HG02759 (cell line): ENCODE results near the gene ZNF593.

Source experiments
- ATAC-seq: cut with Tn5 transposase; IDR thresholded peaks from one replicate; pipeline ENCODE4 v1.9.1; 2021; ENCODE audit warnings: mild to moderate bottlenecking, moderate library complexity; ENCODE audit not compliant: unreplicated experiment

Gene ZNF593

GRCh38 chr1:26169669-26170471 is at the start of gene ZNF593:
Gene ZNF593, plus strand, starts transcription at chr1:26169908. Its CDS starts 76 bp downstream, at chr1:26169984.
- peak; percentile 93 for ATAC-seq

DNA sequence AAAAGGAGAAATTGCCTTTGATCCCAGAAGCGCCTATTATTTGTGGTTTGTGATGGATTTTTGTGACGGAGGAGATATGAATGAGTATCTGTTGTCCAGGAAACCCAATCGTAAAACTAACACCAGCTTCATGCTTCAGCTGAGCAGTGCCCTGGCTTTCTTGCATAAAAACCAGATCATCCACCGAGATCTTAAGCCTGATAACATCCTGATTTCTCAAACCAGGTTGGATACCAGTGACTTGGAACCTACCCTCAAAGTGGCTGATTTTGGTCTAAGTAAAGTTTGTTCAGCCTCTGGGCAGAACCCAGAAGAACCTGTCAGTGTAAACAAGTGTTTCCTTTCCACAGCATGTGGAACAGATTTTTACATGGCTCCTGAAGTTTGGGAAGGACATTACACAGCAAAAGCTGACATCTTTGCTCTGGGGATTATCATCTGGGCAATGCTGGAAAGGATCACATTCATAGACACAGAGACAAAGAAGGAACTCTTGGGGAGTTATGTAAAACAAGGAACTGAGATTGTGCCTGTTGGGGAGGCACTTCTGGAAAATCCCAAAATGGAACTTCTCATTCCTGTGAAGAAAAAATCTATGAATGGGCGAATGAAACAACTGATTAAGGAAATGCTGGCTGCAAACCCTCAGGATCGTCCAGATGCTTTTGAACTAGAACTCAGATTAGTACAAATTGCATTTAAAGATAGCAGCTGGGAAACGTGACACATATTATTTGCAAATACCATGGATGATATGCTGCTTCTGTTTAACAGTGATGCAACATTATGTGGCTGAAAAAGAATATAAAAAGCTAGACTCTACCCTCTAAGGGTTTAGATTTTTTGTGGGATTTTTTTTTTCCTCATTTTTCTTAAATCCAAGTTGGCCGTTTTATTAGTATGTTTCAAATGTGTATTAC is 47.6 kb upstream of the ZNF593 start:
- no peak for ATAC-seq

GRCh38 chr1:26122988-26123973 is 46.4 kb upstream of the ZNF593 start:
- ATAC-seq = no peak

DNA sequence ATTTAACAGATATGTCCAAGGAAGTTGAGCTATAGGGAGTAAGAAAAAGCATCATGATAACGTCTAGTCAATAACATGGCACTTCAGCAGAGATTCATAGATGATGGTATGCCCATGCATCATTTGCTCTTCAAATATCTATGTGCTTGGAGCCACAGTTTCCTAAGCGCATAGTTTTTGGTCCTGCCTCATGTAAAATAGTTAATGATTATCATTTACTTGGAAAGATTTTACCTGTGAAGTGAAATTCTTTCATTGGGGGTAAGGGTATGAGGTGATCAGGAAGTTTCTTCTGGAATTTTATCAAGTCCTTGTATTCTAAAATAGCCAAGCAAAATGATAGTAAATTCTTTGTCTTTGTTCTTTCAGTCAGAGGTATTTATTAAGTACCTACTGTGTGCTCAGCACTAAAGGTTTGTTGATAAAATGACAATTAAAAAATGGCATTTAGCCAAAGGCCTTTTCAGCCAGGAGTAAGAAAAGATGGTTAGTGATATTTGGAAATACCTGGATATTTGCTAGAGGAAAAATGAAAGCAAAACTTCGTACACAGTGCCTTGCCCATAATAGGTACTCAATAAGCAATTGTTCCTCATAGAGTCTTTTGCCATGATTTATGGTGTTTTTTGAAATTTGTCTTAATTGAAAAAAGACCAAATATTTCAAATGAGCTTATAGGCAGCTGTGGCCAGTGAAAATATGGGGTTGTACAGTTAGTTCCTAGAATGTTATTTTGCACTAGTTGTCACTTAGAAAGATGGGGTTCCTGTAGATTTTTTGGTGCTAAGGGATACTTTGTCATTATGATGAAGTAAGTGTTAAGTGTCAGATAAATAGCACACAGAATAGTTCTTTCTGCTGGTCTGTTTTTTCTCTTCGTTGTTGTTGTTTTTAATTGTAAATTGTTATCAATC is 45.0 kb upstream of the ZNF593 start:
- ATAC-seq = no peak

DNA sequence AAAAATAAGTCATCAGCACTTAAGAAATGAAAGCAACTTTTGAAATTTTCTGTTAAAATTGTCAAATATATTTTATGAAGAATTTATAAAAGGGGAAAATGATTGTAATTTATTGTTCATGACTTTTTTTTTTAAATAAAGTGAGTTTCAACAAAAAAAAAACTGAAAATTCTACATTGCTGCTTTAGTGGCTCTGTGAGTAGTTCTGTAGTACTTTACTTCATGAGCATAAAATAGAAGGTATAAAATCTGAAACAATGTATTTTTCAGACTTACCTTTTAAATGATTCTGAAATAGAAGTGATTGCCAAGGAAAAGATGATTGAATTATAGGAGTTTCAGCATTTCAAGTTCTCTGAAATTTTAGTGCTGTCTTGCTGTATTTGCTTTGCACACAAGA is 44.3 kb upstream of the ZNF593 start:
- ATAC-seq = no peak

- ATAC-seq = no peak
Observed at GRCh38 chr1:26125946-26126320, 43.8 kb upstream of the ZNF593 start.

GRCh38 chr1:26126321-26127084 is 43.2 kb upstream of the ZNF593 start:
- peak; percentile 55 for ATAC-seq

DNA sequence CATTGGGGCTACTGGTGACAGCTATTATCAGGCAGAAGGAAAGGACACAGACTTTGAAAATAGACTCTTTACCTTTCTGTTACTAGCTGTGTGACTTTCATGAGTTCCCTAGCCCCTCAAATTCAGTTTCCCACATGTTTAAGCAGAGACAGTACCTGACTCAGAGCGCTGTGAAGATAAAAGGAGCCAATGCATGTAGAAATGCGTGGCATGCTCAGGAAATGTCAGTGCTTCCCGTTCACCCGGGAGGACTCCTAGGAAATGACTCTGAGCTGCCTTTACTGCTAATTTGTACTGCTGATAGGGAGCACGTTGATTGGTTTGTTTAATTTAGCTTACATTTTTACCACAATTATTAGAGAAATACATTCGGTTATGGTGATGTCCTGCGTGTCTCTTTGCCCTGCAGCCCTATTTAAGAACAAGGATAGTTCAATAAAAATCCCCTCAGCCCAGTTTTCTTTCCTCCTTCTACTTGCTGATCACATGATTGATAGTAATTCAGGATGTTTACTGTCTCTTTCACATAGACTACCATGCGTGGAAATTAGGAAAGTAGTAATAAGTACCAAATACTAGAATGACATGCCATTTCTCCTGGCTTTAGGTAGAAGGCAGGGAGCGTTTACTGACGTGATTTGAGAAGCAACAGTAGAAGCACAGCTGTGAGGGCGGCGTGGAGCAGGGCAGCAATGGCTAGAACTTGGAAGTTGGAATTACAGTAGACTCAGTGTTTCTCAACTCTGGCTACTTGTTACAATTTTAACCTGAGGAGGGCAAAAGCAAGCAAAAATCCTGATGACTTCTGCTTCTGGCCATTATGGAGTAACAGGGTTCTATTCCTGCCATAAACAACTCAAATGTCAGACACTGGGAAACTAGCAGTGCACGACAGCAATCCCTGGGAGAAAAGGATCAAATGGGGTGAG is 42.2 kb upstream of the ZNF593 start:
- no peak for ATAC-seq

DNA sequence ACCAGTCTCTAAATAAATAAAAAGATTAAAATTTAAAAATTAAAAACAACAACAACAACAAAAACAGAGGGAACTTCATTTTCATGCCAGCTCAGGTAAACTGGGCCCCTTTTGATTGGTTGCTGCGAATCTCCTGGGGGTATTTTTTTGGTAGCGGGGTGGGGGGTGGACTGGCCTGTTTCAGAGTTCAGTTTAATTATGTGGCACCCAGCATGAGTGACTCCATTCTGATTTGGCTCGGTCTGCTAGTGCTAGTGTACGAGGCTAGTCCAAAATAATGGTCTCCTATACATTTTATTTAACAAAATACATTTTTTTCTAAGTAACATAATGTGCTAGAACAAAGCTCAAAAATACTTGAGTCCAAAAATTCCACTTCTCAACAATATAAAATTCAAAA is 39.9 kb upstream of the ZNF593 start:
- ATAC-seq = no peak

DNA sequence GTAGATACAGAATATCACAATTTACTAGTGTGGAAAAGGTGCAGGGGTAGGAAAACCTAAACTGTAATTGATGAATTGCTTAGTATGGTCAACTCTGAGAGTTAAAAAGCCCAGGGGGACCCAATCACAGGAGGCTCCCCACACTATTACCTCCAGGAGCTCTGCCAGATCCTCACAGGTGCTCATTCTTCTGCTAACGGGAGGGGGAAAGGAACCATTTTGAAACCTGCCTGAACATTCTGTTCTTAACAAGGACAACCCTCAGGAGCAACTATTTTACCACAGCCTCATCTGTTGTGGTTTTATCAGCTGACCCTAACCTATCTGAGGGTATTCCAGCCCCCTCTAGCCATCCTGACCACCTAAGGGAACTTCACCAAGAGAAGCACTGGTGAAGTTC is 39.0 kb upstream of the ZNF593 start:
- no peak for ATAC-seq

- ATAC-seq = no peak
Observed at GRCh38 chr1:26132128-26132833, 37.4 kb upstream of the ZNF593 start.

DNA sequence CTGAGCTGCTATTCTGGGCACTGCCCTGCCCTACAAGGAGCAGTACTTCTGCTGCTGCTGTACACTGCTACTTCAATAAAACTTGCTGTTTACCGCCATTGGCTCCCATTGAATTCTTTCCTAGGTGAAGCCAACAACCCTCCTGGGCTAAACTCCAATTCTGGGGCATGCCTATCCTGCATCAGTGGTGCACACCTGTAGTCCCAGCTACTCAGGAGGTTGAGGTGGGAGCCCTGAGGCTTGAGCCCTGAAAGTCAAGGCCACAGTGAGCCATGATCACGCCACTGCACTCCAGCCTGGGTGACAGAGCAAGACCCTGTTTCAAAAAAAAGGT is 36.9 kb upstream of the ZNF593 start:
- ATAC-seq = no peak

- no peak for ATAC-seq
Observed at GRCh38 chr1:26134466-26134865, 35.2 kb upstream of the ZNF593 start.

- no peak for ATAC-seq
Observed at GRCh38 chr1:26138974-26139558, 30.6 kb upstream of the ZNF593 start.

DNA sequence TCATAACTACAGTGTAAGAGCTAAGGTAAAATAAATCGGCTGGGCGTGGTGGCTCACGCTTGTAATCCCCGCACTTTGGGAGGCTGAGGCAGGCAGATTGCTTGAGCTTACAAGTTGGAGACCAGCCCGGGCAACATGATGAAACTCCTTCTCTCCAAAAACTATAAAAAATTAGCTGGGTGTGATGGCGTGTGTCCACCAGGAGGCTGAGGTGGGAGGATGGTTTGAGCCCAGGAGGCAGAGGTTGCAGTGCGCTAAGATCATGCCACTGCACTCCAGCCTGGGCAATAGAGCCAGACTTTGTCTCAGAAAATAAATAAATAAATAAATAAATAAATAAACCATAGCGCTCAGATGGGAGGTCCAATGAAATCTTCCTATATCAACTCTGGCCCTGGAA is 27.5 kb upstream of the ZNF593 start:
- ATAC-seq = no peak

DNA sequence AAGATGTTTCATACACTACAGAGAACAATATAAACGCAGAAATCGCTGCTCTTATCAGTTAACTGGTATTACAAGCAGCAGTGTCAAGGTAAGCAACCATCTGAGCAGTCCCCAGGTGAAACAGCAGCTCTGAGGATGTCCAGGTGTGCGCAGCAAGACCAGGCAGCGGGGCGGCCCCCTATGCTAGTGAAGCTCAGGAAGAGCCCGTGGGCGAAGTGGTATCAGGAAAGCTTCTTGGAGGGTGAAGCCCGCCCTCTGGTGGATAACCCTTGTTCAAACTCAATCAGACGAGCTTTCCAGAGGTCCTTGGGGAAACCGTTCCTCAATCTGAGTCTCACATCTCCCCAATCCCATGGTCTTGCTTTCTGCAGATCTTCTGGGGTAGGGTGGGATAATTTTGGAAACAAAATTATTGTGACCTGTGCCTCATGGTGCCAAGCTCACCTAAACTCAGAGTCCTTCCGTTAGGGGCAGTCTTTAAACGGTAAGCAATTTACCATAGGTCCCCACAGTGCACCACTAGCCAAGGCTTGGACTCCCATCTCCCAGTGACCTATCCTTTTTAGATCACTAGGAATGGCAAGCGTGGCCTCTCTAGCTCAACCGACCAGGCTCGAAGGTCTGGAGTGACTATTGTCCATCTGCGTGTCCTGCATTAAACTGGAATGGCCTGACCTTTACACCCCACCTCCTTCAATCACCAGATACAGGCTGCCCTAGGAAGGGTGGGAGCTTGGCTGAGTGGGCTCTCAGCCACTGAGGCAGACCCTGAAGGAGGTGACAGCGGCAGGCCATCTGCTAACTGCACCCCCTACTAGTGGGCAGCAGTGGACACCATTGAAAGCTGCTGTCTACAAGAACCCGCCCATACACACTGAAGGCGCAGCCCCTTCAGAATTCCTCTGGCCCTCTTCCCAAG is 24.4 kb upstream of the ZNF593 start:
- ATAC-seq = no peak
